DND-41 (cell line): ENCODE data around the gene ACKR3.

ENCODE experiments used
- ATAC-seq: fragments of 200-7000 bp; cut with Tn5 transposase; 3 replicates; pipeline ENCODE4 v1.9.1; 2021; ENCODE audit warnings: low read depth; ENCODE audit not compliant: insufficient read depth
- DNase-seq: peaks from one replicate; pipeline ENCODE4 v3.0.0-alpha.2; 2020
- H2AFZ ChIP-seq: 2 replicates; pipeline ENCODE4 v1.6.0; 2012; ENCODE audit warnings: low read depth, low read length
- H3K27ac ChIP-seq: 2 replicates; pipeline ENCODE4 v1.5.1; 2012; ENCODE audit warnings: low read length, inconsistent platforms
- H3K27me3 ChIP-seq: fragments of 200-600 bp; sonication (generic); 2 replicates; pipeline ENCODE4 v1.6.0; 2012; ENCODE audit warnings: low read length, mild to moderate bottlenecking, inconsistent platforms; ENCODE audit not compliant: insufficient read depth, poor library complexity
- H3K36me3 ChIP-seq: 2 replicates; pipeline ENCODE4 v1.5.1; 2012; ENCODE audit warnings: low read length, inconsistent platforms; ENCODE audit not compliant: insufficient read depth
- H3K4me1 ChIP-seq: 2 replicates; pipeline ENCODE4 v1.5.1; 2012; ENCODE audit warnings: mild to moderate bottlenecking, low read length; ENCODE audit not compliant: insufficient read depth
- H3K4me2 ChIP-seq: 2 replicates; pipeline ENCODE4 v1.6.0; 2012; ENCODE audit warnings: mild to moderate bottlenecking, moderate library complexity, low read length, inconsistent platforms; ENCODE audit not compliant: insufficient read depth
- H3K4me3 ChIP-seq, 2 experiments: fragments of 200-600 bp in 1 of 2; shearing (Covaris generic) in 1 of 2; 2 replicates each; pipeline ENCODE4 v1.5.1; 2012 to 2016; ENCODE audit warnings: inconsistent platforms in 2 of 2, low read length in 2 of 2, mild to moderate bottlenecking in 2 of 2, low read depth in 1 of 2, moderate library complexity in 1 of 2
- H3K79me2 ChIP-seq: 2 replicates; pipeline ENCODE4 v1.6.0; 2012; ENCODE audit warnings: low read length, inconsistent platforms; ENCODE audit not compliant: insufficient read depth
- H3K9ac ChIP-seq: 2 replicates; pipeline ENCODE4 v1.6.0; 2012; ENCODE audit warnings: low read depth, mild to moderate bottlenecking, inconsistent platforms, low read length, moderate library complexity
- H3K9me3 ChIP-seq: 2 replicates; pipeline ENCODE4 v1.5.1; 2012; ENCODE audit warnings: low read length, moderate library complexity, mild to moderate bottlenecking, inconsistent platforms; ENCODE audit not compliant: insufficient read depth, severe bottlenecking
- H4K20me1 ChIP-seq: 2 replicates; pipeline ENCODE4 v1.6.0; 2012; ENCODE audit warnings: low read length; ENCODE audit not compliant: insufficient read depth
- CTCF ChIP-seq: IDR thresholded peaks from 2 replicates; pipeline ENCODE4 v1.5.1; 2012; ENCODE audit warnings: borderline replicate concordance, low read length, moderate library complexity, mild to moderate bottlenecking; ENCODE audit not compliant: poor library complexity, severe bottlenecking; ENCODE audit errors: extremely low read depth
- EZH2 ChIP-seq: IDR thresholded peaks from 3 replicates; pipeline ENCODE4 v1.6.1; 2012; ENCODE audit warnings: borderline replicate concordance, low read depth, mild to moderate bottlenecking, moderate library complexity, low read length, inconsistent platforms; ENCODE audit not compliant: severe bottlenecking

Gene ACKR3

GRCh38 chr2:236622660-236623059, 53.0 kb downstream of the ACKR3 start:
- no peak overlapping the region for H2AFZ ChIP-seq
- no peaks in the 10 kb centered on the region; the same call in 1 of the 2 replicates for H4K20me1 ChIP-seq
- no peaks in the 10 kb centered on the region for H3K4me1 ChIP-seq
- no peak overlapping the region for H3K4me3 ChIP-seq
- no peaks in the 10 kb centered on the region for H3K79me2 ChIP-seq
- peaks cover 7% of the 10 kb centered on the region for H3K27me3 ChIP-seq
- H3K9me3 ChIP-seq = no peaks in the 10 kb centered on the region
- H3K4me2 ChIP-seq = no peak overlapping the region
- H3K36me3 ChIP-seq = no peaks in the 10 kb centered on the region
- H3K27ac ChIP-seq = no peak overlapping the region
- ATAC-seq = no peak
- H3K9ac ChIP-seq = no peak overlapping the region
- no peak for DNase-seq
- TF ChIP-seq EZH2 (no peak), CTCF (no peak)

GRCh38 chr2:236623816-236624215, 54.2 kb downstream of the ACKR3 start:
- no peak for TF ChIP-seq CTCF
- TF ChIP-seq EZH2 = no peak
- no peak overlapping the region for H3K4me3 ChIP-seq
- DNase-seq = no peak

GRCh38 chr2:236625156-236625690, 55.6 kb downstream of the ACKR3 start:
- Histone ChIP-seq H3K79me2 (no peaks in the 10 kb centered on the region), H3K36me3 (no peaks in the 10 kb centered on the region), H3K27ac (no peak overlapping the region), H3K9ac (no peak overlapping the region), H3K4me2 (no peak overlapping the region), H4K20me1 (no peaks in the 10 kb centered on the region; the same call in 1 of the 2 replicates), H3K4me1 (no peaks in the 10 kb centered on the region), H3K27me3 (no peaks in the 10 kb centered on the region), H3K4me3 (no peak overlapping the region), H2AFZ (no peak overlapping the region), H3K9me3 (no peaks in the 10 kb centered on the region)
- no peak for DNase-seq
- no peak for ATAC-seq
- TF ChIP-seq EZH2 = no peak
- TF ChIP-seq CTCF = no peak

More at GRCh38 chr2:236623816-236624215, 54.2 kb downstream of the ACKR3 start:
- Histone ChIP-seq H3K9ac (no peak overlapping the region), H3K27me3 (peaks cover 5% of the 10 kb centered on the region), H3K4me1 (no peaks in the 10 kb centered on the region), H3K9me3 (no peaks in the 10 kb centered on the region), H3K27ac (no peak overlapping the region), H3K4me2 (no peak overlapping the region), H3K36me3 (no peaks in the 10 kb centered on the region), H3K79me2 (no peaks in the 10 kb centered on the region), H2AFZ (no peak overlapping the region), H4K20me1 (no peaks in the 10 kb centered on the region; the same call in 1 of the 2 replicates)
- no peak for ATAC-seq
